ENCODE measurements around the gene USP5. TPM values are rescaled to one million over a fixed set of nuclear protein-coding genes. Genes with fewer than 3 reads are reported as not detected.

USP5 gene
- total RNA-seq, 4 donors from 2014 or later, result 37.1 to 68.6 (median 52.8) TPM

DNA sequence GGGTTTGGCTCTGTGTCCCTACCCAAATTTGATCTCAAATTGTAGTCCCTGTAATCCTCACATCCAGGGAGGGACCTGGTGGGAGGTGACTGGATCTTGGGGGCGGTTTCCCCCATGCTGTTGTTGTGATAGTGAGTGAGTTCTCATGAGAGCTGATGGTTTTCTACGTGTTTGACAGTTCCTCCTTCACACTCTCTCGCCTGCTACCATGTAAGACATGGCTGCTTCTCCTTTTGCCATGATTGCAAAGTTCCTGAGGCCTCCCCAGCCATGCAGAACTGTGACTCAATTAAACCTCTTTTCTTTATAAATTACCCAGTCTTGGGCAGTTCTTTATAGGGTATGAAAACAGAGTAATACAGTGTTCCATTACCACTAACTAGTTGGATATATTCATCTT, 42.4 kb downstream of the USP5 start:
- Histone ChIP-seq H3K9me3 (no peaks in the 10 kb centered on the region), H3K4me1 (no peaks in the 10 kb centered on the region), H3K4me3 (no peak overlapping the region), H3K27ac (no peak overlapping the region), H3K27me3 (no peaks in the 10 kb centered on the region), H3K36me3 (no peaks in the 10 kb centered on the region)
- intact Hi-C loops (cut with DNase I; ENCODE audit: low total_unique reads), result no loop called here
- TF ChIP-seq, protein P1, sequence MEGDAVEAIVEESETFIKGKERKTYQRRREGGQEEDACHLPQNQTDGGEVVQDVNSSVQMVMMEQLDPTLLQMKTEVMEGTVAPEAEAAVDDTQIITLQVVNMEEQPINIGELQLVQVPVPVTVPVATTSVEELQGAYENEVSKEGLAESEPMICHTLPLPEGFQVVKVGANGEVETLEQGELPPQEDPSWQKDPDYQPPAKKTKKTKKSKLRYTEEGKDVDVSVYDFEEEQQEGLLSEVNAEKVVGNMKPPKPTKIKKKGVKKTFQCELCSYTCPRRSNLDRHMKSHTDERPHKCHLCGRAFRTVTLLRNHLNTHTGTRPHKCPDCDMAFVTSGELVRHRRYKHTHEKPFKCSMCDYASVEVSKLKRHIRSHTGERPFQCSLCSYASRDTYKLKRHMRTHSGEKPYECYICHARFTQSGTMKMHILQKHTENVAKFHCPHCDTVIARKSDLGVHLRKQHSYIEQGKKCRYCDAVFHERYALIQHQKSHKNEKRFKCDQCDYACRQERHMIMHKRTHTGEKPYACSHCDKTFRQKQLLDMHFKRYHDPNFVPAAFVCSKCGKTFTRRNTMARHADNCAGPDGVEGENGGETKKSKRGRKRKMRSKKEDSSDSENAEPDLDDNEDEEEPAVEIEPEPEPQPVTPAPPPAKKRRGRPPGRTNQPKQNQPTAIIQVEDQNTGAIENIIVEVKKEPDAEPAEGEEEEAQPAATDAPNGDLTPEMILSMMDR (IDR thresholded peaks at IDR 0.05), result no peak
- TF ChIP-seq POLR2A (IDR thresholded peaks at IDR 0.05), result no peak
- DNase-seq, result no peak

DNA sequence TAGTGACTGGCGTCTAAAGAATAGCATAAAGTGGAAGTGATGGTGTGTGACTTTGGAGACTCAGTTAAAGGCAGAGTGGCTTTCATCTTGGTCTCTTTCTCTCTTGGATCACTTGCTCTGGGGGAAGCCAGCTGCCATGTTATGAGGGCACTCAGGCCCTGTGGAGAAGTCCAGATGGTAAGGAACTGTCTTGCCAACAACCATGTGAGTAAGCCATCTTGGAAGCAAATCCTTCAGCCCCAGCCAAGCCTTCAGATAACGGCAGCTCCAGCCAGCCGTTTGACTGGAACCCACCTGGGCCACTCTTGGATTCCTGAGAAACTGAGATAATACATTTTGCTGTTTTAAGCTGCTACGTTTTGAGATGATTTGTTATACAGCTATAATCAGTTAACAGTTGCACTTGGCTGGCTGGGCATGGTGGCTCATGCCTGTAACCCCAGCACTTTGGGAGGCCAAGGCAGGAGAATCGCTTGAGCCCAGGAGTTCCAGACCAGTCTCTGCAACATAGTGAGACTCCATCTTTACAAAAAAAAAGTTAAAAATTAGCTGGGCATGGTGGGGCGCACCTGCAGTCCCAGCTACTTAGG, 45.0 kb downstream of the USP5 start:
- Histone ChIP-seq H3K27me3 (no peaks in the 10 kb centered on the region), H3K27ac (no peak overlapping the region), H3K36me3 (no peaks in the 10 kb centered on the region), H3K4me1 (no peaks in the 10 kb centered on the region), H3K9me3 (no peaks in the 10 kb centered on the region), H3K4me3 (no peak overlapping the region)
- no peak for TF ChIP-seq POLR2A (IDR thresholded peaks at IDR 0.05)
- TF ChIP-seq, protein P1 (IDR thresholded peaks at IDR 0.05), result no peak
- intact Hi-C loops (cut with DNase I; ENCODE audit: low total_unique reads), result no loop called here
- no peak for DNase-seq

DNA sequence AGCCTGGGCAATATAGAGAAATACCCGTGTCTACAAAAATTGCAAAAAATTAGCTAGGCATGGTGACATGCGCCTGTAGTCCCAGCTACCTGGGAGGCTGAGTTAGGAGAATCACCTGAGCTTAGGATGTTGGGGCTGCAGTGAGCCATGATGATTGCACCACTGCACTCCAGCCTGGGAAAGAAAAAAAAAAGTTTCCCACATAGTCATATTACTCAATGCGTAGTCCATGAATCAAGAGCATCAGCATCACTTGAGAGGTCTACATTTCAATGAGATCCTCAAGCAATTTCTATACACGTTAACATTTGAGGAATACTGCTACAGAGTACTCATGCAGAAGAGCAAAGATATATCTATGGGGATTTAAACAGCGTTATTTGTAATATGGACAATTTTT, 47.5 kb downstream of the USP5 start:
- H3K27me3 ChIP-seq, result no peaks in the 10 kb centered on the region
- H3K9me3 ChIP-seq, result no peaks in the 10 kb centered on the region
- H3K4me1 ChIP-seq, result no peaks in the 10 kb centered on the region
- intact Hi-C loops (cut with DNase I; ENCODE audit: low total_unique reads), result no loop called here
- no peaks in the 10 kb centered on the region for H3K36me3 ChIP-seq
- no peak for TF ChIP-seq POLR2A (IDR thresholded peaks at IDR 0.05)
- TF ChIP-seq, protein P1 (IDR thresholded peaks at IDR 0.05), result no peak
- no peak overlapping the region for H3K4me3 ChIP-seq
- no peak for DNase-seq
- no peak overlapping the region for H3K27ac ChIP-seq

DNA sequence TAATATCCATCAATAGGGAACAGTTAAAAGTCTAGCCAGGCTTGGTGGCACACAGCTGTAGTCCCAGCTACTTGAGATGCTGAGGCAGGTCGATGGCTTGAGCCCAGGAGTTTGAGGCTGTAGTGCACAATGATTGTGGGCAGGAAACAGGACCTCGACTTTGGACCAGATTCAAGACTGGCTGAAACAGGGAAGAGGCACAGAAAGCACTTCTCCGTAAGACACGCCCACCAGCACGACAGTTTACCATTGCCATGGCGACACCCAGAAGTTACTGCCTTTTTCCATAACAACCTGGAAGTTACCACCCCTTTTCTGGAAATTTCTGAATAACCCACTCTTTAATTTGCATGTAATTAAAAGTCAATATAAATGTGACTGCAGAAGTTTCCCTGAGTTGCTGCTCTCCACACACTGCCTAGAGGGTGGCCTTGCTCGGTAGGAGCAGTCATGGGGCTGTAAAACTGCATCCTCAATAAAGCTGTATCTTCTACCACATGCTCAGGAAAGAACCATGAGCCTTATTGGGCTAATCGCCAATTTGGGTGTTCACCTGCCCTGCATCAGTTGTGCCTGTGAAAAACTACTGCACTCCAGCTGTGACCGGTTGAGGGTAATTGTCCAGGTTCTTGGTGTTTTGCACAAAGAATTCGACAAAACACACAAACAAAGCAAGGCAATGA, 48.0 kb downstream of the USP5 start:
- TF ChIP-seq, protein P1 (IDR thresholded peaks at IDR 0.05), result no peak
- no peak for TF ChIP-seq POLR2A (IDR thresholded peaks at IDR 0.05)
- intact Hi-C loops (cut with DNase I; ENCODE audit: low total_unique reads), result no loop called here
- H3K4me1 ChIP-seq, result peaks cover 0 to under 1% of the 10 kb centered on the region in 2 donors
- H3K4me3 ChIP-seq, result no peak overlapping the region
- no peaks in the 10 kb centered on the region for H3K36me3 ChIP-seq
- peak in 1 of 2 donors; percentile 56 for DNase-seq
- no peak overlapping the region for H3K27ac ChIP-seq
- H3K27me3 ChIP-seq, result no peaks in the 10 kb centered on the region
- H3K9me3 ChIP-seq, result no peaks in the 10 kb centered on the region

DNA sequence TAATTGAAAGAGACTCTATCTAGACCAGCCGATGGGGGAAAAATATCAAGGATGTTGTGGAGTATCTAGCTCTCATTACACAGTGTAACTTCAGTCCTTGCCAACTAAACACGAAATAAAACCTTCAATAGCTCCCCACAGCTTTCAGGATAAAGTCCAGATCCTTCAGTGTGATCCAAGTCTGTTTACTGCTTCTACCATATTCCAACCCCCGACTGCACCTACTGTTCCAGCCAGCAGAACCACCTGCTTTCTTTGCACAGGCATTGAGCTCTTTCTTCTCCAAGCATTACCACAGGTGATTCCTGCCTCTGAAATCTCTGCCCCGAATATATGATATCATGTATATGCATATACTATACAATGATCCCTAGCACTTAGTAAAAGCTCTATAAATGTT, 50.5 kb downstream of the USP5 start:
- H3K4me3 ChIP-seq, result no peak overlapping the region
- intact Hi-C loops (cut with DNase I; ENCODE audit: low total_unique reads), result no loop called here
- H3K4me1 ChIP-seq, result peaks cover 0 to 4% of the 10 kb centered on the region in 2 donors
- TF ChIP-seq, protein P1 (IDR thresholded peaks at IDR 0.05), result no peak
- no peak for TF ChIP-seq POLR2A (IDR thresholded peaks at IDR 0.05)
- H3K9me3 ChIP-seq, result no peaks in the 10 kb centered on the region
- no peaks in the 10 kb centered on the region for H3K36me3 ChIP-seq
- no peak overlapping the region for H3K27ac ChIP-seq
- no peaks in the 10 kb centered on the region for H3K27me3 ChIP-seq
- no peak for DNase-seq

All from uterus (tissue), 4 donors.